Ishikawa (cell line): Measurements from ENCODE around the gene PPWD1.

Experiments used
- CEBPB ChIP-seq: IDR thresholded peaks from 2 replicates; pipeline ENCODE4 v1.6.1; 2012
- CREB1 ChIP-seq: IDR thresholded peaks from 2 replicates; pipeline ENCODE4 v1.6.1; 2012; ENCODE audit warnings: low read depth
- EGR1 ChIP-seq: IDR thresholded peaks from 2 replicates; pipeline ENCODE4 v1.6.1; 2012
- EP300 ChIP-seq: IDR thresholded peaks from 2 replicates; pipeline ENCODE4 v1.6.1; 2012; ENCODE audit warnings: borderline replicate concordance
- FOXM1 ChIP-seq: IDR thresholded peaks from 2 replicates; pipeline ENCODE4 v1.6.1; 2012; ENCODE audit warnings: low read depth, borderline replicate concordance
- NFIC ChIP-seq: IDR thresholded peaks from 2 replicates; pipeline ENCODE4 v1.6.1; 2012
- RAD21 ChIP-seq: IDR thresholded peaks from 2 replicates; pipeline ENCODE4 v1.6.1; 2012; ENCODE audit warnings: low read depth
- TAF1 ChIP-seq: IDR thresholded peaks from 2 replicates; pipeline ENCODE4 v1.6.1; 2012; ENCODE audit warnings: low read depth, mild to moderate bottlenecking
- TCF12 ChIP-seq: IDR thresholded peaks from 2 replicates; pipeline ENCODE4 v1.6.1; 2012; ENCODE audit warnings: low read depth
- TEAD4 ChIP-seq: IDR thresholded peaks from 2 replicates; pipeline ENCODE4 v1.6.1; 2012
- YY1 ChIP-seq: IDR thresholded peaks from 2 replicates; pipeline ENCODE4 v1.6.1; 2012; ENCODE audit warnings: low read depth
- ZBTB7A ChIP-seq: IDR thresholded peaks from 2 replicates; pipeline ENCODE4 v1.6.1; 2012; ENCODE audit warnings: low read depth
- TF ChIP-seq, protein P1 (sequence below): IDR thresholded peaks from 2 replicates; pipeline ENCODE4 v1.6.1; 2012
- TF ChIP-seq, protein P2 (sequence below): IDR thresholded peaks from 2 replicates; pipeline ENCODE4 v1.6.1; 2012; ENCODE audit warnings: low read depth, mild to moderate bottlenecking
- TF ChIP-seq, protein P3 (sequence below): IDR thresholded peaks from 2 replicates; pipeline ENCODE4 v1.6.1; 2012

PPWD1 gene

GRCh38 chr5:65570598-65571226, 7.6 kb downstream of the PPWD1 start:
- no peak for TF ChIP-seq EGR1
- no peak for TF ChIP-seq CREB1
- TF ChIP-seq TAF1, result no peak
- TF ChIP-seq, protein P1, sequence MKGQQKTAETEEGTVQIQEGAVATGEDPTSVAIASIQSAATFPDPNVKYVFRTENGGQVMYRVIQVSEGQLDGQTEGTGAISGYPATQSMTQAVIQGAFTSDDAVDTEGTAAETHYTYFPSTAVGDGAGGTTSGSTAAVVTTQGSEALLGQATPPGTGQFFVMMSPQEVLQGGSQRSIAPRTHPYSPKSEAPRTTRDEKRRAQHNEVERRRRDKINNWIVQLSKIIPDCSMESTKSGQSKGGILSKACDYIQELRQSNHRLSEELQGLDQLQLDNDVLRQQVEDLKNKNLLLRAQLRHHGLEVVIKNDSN, result no peak

- TF ChIP-seq TAF1 (no peak), EP300 (no peak), ZBTB7A (no peak), CEBPB (no peak), CREB1 (no peak), YY1 (no peak), TCF12 (no peak), EGR1 (no peak), RAD21 (no peak), FOXM1 (no peak), NFIC (no peak), TEAD4 (no peak)
- TF ChIP-seq, protein P2, sequence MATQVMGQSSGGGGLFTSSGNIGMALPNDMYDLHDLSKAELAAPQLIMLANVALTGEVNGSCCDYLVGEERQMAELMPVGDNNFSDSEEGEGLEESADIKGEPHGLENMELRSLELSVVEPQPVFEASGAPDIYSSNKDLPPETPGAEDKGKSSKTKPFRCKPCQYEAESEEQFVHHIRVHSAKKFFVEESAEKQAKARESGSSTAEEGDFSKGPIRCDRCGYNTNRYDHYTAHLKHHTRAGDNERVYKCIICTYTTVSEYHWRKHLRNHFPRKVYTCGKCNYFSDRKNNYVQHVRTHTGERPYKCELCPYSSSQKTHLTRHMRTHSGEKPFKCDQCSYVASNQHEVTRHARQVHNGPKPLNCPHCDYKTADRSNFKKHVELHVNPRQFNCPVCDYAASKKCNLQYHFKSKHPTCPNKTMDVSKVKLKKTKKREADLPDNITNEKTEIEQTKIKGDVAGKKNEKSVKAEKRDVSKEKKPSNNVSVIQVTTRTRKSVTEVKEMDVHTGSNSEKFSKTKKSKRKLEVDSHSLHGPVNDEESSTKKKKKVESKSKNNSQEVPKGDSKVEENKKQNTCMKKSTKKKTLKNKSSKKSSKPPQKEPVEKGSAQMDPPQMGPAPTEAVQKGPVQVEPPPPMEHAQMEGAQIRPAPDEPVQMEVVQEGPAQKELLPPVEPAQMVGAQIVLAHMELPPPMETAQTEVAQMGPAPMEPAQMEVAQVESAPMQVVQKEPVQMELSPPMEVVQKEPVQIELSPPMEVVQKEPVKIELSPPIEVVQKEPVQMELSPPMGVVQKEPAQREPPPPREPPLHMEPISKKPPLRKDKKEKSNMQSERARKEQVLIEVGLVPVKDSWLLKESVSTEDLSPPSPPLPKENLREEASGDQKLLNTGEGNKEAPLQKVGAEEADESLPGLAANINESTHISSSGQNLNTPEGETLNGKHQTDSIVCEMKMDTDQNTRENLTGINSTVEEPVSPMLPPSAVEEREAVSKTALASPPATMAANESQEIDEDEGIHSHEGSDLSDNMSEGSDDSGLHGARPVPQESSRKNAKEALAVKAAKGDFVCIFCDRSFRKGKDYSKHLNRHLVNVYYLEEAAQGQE, result no peak
- TF ChIP-seq, protein P3, sequence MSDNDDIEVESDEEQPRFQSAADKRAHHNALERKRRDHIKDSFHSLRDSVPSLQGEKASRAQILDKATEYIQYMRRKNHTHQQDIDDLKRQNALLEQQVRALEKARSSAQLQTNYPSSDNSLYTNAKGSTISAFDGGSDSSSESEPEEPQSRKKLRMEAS, result no peak
- TF ChIP-seq, protein P1, result no peak
Observed at GRCh38 chr5:65577141-65577540, 14.0 kb downstream of the PPWD1 start.

GRCh38 chr5:65588694-65589093, 25.6 kb downstream of the PPWD1 start:
- TF ChIP-seq EGR1 (no peak), RAD21 (no peak), TAF1 (no peak), NFIC (no peak), YY1 (no peak), TCF12 (no peak), FOXM1 (no peak), ZBTB7A (no peak), TEAD4 (no peak), CEBPB (no peak), CREB1 (no peak)
- TF ChIP-seq, protein P3, result no peak
- TF ChIP-seq, protein P1, result no peak
- TF ChIP-seq, protein P2, result no peak

GRCh38 chr5:65611524-65611923, 48.4 kb downstream of the PPWD1 start:
- TF ChIP-seq TCF12 (no peak), ZBTB7A (no peak), YY1 (no peak), EGR1 (no peak), CREB1 (no peak), NFIC (no peak), RAD21 (no peak), EP300 (no peak), TAF1 (no peak), FOXM1 (no peak), CEBPB (no peak), TEAD4 (no peak)
- TF ChIP-seq, protein P1, result no peak
- TF ChIP-seq, protein P3, result no peak
- TF ChIP-seq, protein P2, result no peak
